HCT116 (cell line): ENCODE data around the gene NBL1. TPM values are rescaled to one million over a fixed set of nuclear protein-coding genes. Genes with fewer than 3 reads are reported as not detected.

ENCODE experiments used
- ATAC-seq: fragments of 200-7000 bp; cut with Tn5 transposase; 2 replicates; pipeline ENCODE4 v1.9.1; 2020; ENCODE audit warnings: mild to moderate bottlenecking, moderate library complexity
- BruUV-seq: library from RNA; stranded (reverse); fragments of 400-500 nt; replicated peaks from 2 replicates; lab custom pipeline; 2021; lab: Mats Ljungman, UMichigan
- CTCF ChIA-PET: fragments of 300-600 bp; sonication (Branson Sonifier 250); formaldehyde crosslinking; loops from one replicate; lab custom pipeline; 2021; ENCODE audit warnings: antibody characterized with exemption; lab: Charles Lee
- POLR2A ChIA-PET: fragments of 300-600, 350-600 bp; sonication (Branson Sonifier 250); formaldehyde crosslinking; loops from one replicate; lab custom pipeline; 2021; ENCODE audit warnings: antibody characterized with exemption; lab: Charles Lee
- RAD21 ChIA-PET, 2 experiments: fragments of 300-600 bp; sonication (Branson Sonifier 250); formaldehyde crosslinking; loops; one replicate each; lab custom pipeline; 2023; ENCODE audit warnings: low total read pairs in 2 of 2; ENCODE audit not compliant: uncharacterized antibody in 2 of 2, unreplicated experiment in 2 of 2, low non-redundant PET in 1 of 2; lab: Charles Lee
- DNase-seq: peaks from one replicate; pipeline ENCODE4 v3.0.0-alpha.2; 2010; ENCODE audit warnings: low read depth, low spot score
- H2AFZ ChIP-seq: fragments of 200-600 bp; shearing (Covaris generic), sonication (generic); 2 replicates; pipeline ENCODE4 v1.6.1; 2017; ENCODE audit warnings: low read depth, mixed run types, mixed read lengths, antibody characterized with exemption, low read length; ENCODE audit not compliant: poor library complexity, severe bottlenecking
- H3K27ac ChIP-seq: 2 replicates; pipeline ENCODE4 v1.5.1; 2012; ENCODE audit warnings: low read depth, low read length
- H3K27me3 ChIP-seq: fragments of 200-600 bp; sonication (generic); 2 replicates; pipeline ENCODE4 v1.6.1; 2016; ENCODE audit warnings: mixed run types, low read length, mixed read lengths; ENCODE audit not compliant: insufficient read depth
- H3K36me3 ChIP-seq, 2 experiments: fragments of 200-500 bp in 1 of 2; fragments of 200-600 bp in 1 of 2; sonication (Bioruptor generic) in 1 of 2; sonication (generic) in 1 of 2; 2 replicates each; pipeline versions ENCODE4 v1.5.1 to v1.6.1; 2014 to 2016; ENCODE audit warnings: low read length in 2 of 2, inconsistent platforms in 1 of 2, mixed read lengths in 1 of 2, mixed run types in 1 of 2; ENCODE audit not compliant: insufficient read depth in 2 of 2, control insufficient read depth in 1 of 2
- H3K4me1 ChIP-seq, 2 experiments: fragments of 200-600 bp in 1 of 2; sonication (generic) in 1 of 2; 2 replicates each; pipeline versions ENCODE4 v1.5.1 to v1.6.1; 2012 to 2017; ENCODE audit warnings: low read length in 2 of 2, inconsistent platforms in 1 of 2, mild to moderate bottlenecking in 1 of 2, mixed read lengths in 1 of 2, mixed run types in 1 of 2, moderate library complexity in 1 of 2; ENCODE audit not compliant: insufficient read depth in 2 of 2, control insufficient read depth in 1 of 2
- H3K4me2 ChIP-seq: fragments of 200-600 bp; sonication (generic); 2 replicates; pipeline ENCODE4 v1.6.1; 2017; ENCODE audit warnings: mixed run types, low read length, mixed read lengths
- H3K4me3 ChIP-seq, 2 experiments: fragments of 200-600 bp in 1 of 2; sonication (generic) in 1 of 2; replicated peaks in 1 of 2; 2 replicates each; pipeline ENCODE4 v1.5.1; 2011 to 2016; ENCODE audit warnings: low read length in 2 of 2, control low read depth in 1 of 2, low read depth in 1 of 2, mild to moderate bottlenecking in 1 of 2, mixed read lengths in 1 of 2, mixed run types in 1 of 2
- H3K79me2 ChIP-seq: fragments of 200-600 bp; sonication (generic); 2 replicates; pipeline ENCODE4 v1.6.1; 2017; ENCODE audit warnings: mild to moderate bottlenecking, mixed run types, low read length, moderate library complexity, mixed read lengths; ENCODE audit not compliant: insufficient read depth
- H3K9ac ChIP-seq: fragments of 200-600 bp; sonication (generic); 2 replicates; pipeline ENCODE4 v1.6.1; 2016; ENCODE audit warnings: low read length, mixed read lengths
- H3K9me2 ChIP-seq: fragments of 200-600 bp; sonication (generic), shearing (Covaris generic); 2 replicates; pipeline ENCODE4 v1.6.1; 2017; ENCODE audit warnings: mixed run types, mild to moderate bottlenecking, moderate library complexity; ENCODE audit not compliant: insufficient read depth
- H3K9me3 ChIP-seq, 2 experiments: fragments of 200-500 bp in 1 of 2; fragments of 200-600 bp in 1 of 2; sonication (Bioruptor generic) in 1 of 2; sonication (generic) in 1 of 2; 2 replicates each; pipeline ENCODE4 v1.6.1; 2014 to 2017; ENCODE audit warnings: low read length in 2 of 2, mixed read lengths in 2 of 2, inconsistent platforms in 1 of 2, low read depth in 1 of 2, mild to moderate bottlenecking in 1 of 2, mixed run types in 1 of 2, moderate library complexity in 1 of 2; ENCODE audit not compliant: control insufficient read depth in 1 of 2, insufficient read depth in 1 of 2
- H4K20me1 ChIP-seq: fragments of 200-600 bp; sonication (generic), shearing (Covaris generic); 2 replicates; pipeline ENCODE4 v1.6.1; 2017; ENCODE audit warnings: mixed run types, mild to moderate bottlenecking, moderate library complexity; ENCODE audit not compliant: insufficient read depth
- CBX3 ChIP-seq: IDR thresholded peaks from 2 replicates; pipeline ENCODE4 v1.6.1; 2012; ENCODE audit warnings: low read depth
- EGR1 ChIP-seq: IDR thresholded peaks from 2 replicates; pipeline ENCODE4 v1.6.1; 2012; ENCODE audit warnings: low read depth
- ELF1 ChIP-seq: IDR thresholded peaks from 2 replicates; pipeline ENCODE4 v1.6.1; 2012; ENCODE audit warnings: low read depth, borderline replicate concordance
- EZH2 ChIP-seq: fragments of 200-600 bp; sonication (generic); IDR thresholded peaks from 2 replicates; pipeline ENCODE4 v1.6.1; 2017; ENCODE audit warnings: antibody characterized with exemption, mixed run types
- FOSL1 ChIP-seq: IDR thresholded peaks from 2 replicates; pipeline ENCODE4 v1.6.1; 2012; ENCODE audit warnings: low read depth
- JUND ChIP-seq: IDR thresholded peaks from 2 replicates; pipeline ENCODE4 v1.6.1; 2012
- MAX ChIP-seq: IDR thresholded peaks from 2 replicates; pipeline ENCODE4 v1.6.1; 2012
- SIN3A ChIP-seq: IDR thresholded peaks from 2 replicates; pipeline ENCODE4 v1.6.1; 2012; ENCODE audit warnings: low read depth
- SP1 ChIP-seq: IDR thresholded peaks from 2 replicates; pipeline ENCODE4 v1.6.1; 2012; ENCODE audit warnings: low read depth
- SRF ChIP-seq: IDR thresholded peaks from 2 replicates; pipeline ENCODE4 v1.6.1; 2012; ENCODE audit warnings: low read depth
- YY1 ChIP-seq: IDR thresholded peaks from 2 replicates; pipeline ENCODE4 v1.6.1; 2011; ENCODE audit warnings: low read length, low read depth, moderate library complexity, mild to moderate bottlenecking; ENCODE audit not compliant: insufficient replicate concordance; ENCODE audit errors: extremely low read depth
- ZFX ChIP-seq: fragments of 450-650 bp; IDR thresholded peaks from 2 replicates; pipeline ENCODE4 v1.6.1; 2017
- ZNF274 ChIP-seq: fragments of 200-500 bp; sonication (Bioruptor generic); IDR thresholded peaks from 2 replicates; pipeline ENCODE4 v1.6.1; 2014; ENCODE audit warnings: mild to moderate bottlenecking, low read depth, low read length, inconsistent platforms
- intact Hi-C: fragments of 100-400 bp; cut with micrococcal nuclease; formaldehyde crosslinking; loops from 2 replicates; pipeline ENCODE4 v1.10.0; 2022
- total RNA-seq: library from RNA; stranded (reverse); gene quantifications from one replicate; pipeline ENCODE4 v1.2.1, GENCODE V29; 2021; ENCODE audit not compliant: unreplicated experiment
- TF ChIP-seq, protein P1 (sequence below): IDR thresholded peaks from 2 replicates; pipeline ENCODE4 v1.6.1; 2011; ENCODE audit warnings: mild to moderate bottlenecking, low read length, moderate library complexity; ENCODE audit not compliant: insufficient replicate concordance; ENCODE audit errors: extremely low read depth

The NBL1 gene
- total RNA-seq, 1 experiment from 2014 or later = 75.4 TPM

- POLR2A ChIA-PET = no interaction called here
Measured at GRCh38 chr1:19623523-19623922, 20.6 kb upstream of the NBL1 start.

DNA sequence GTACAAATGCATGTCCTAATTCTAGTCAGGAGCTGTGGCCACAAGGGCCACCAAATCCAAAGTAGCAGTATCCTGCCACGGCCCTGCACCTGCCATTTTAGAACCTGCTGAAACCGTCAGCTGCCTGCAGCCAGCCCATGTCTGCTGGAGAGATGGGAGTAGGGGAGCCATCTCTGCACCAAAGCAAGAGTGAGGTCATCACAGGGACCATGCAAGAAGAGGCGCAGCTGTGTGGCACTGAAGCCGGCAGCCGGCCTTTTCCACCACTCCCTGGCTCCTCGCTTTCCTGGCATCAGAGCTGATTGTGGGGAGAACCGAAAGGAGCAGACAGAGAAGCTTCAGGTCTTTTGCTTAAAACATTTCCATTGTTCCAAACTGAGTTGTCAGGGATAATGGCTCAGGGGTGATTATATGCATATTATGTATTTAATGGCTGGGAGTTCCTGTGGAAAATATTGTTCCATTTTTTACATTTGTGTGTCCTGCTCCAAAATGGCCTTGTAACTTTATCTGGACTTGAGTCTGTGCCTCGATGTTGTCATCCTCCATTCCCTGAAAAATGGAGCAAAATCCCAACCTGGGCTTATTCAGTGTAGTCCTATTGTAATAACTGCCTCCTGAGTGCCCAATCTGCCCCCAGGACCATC, 18.7 kb upstream of the NBL1 start:
- ChIA-PET POLR2A (no interaction called here), RAD21 (no interaction called here)
- Histone ChIP-seq H2AFZ (no peak overlapping the region), H3K79me2 (peaks cover 21% of the 10 kb centered on the region), H3K4me3 (no peak overlapping the region)
- no peak for DNase-seq
- intact Hi-C loops = no loop called here
- TF ChIP-seq MAX (no peak), EGR1 (no peak), YY1 (no peak), ELF1 (no peak), ZNF274 (no peak), JUND (no peak), FOSL1 (no peak), CBX3 (no peak), EZH2 (no peak), SIN3A (no peak), SRF (no peak)
- TF ChIP-seq, all 23 proteins: peak for 0
- BruUV-seq = no TSS peak
- H3K27me3 ChIP-seq = no peaks in the 10 kb centered on the region
- no peaks in the 10 kb centered on the region for H3K4me1 ChIP-seq
- no peaks in the 10 kb centered on the region for H3K9me2 ChIP-seq
- no peak overlapping the region for H3K4me2 ChIP-seq
- peaks cover 2 to 3% of the 10 kb centered on the region in 2 experiments; a peak in 2 of 4 replicates for H3K36me3 ChIP-seq
- CTCF ChIA-PET = no interaction called here
- no peaks in the 10 kb centered on the region for H3K9me3 ChIP-seq
- H4K20me1 ChIP-seq = peaks cover 8% of the 10 kb centered on the region; the same call in 1 of the 2 replicates
- no peak overlapping the region for H3K27ac ChIP-seq
- no peak for ATAC-seq
- H3K9ac ChIP-seq = no peak overlapping the region

More at GRCh38 chr1:19623523-19623922, 20.6 kb upstream of the NBL1 start:
- RAD21 ChIA-PET = no interaction called here
- no peak for TF ChIP-seq FOSL1
- TF ChIP-seq SP1 = no peak
- no peak for TF ChIP-seq ZFX
- no peak for TF ChIP-seq MAX
- no peak for TF ChIP-seq ZNF274
- TF ChIP-seq, protein P1, sequence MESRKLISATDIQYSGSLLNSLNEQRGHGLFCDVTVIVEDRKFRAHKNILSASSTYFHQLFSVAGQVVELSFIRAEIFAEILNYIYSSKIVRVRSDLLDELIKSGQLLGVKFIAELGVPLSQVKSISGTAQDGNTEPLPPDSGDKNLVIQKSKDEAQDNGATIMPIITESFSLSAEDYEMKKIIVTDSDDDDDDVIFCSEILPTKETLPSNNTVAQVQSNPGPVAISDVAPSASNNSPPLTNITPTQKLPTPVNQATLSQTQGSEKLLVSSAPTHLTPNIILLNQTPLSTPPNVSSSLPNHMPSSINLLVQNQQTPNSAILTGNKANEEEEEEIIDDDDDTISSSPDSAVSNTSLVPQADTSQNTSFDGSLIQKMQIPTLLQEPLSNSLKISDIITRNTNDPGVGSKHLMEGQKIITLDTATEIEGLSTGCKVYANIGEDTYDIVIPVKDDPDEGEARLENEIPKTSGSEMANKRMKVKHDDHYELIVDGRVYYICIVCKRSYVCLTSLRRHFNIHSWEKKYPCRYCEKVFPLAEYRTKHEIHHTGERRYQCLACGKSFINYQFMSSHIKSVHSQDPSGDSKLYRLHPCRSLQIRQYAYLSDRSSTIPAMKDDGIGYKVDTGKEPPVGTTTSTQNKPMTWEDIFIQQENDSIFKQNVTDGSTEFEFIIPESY = no peak
- TF ChIP-seq SIN3A = no peak
- TF ChIP-seq, all 23 proteins: peak for 0
- intact Hi-C loops = no loop called here
- no TSS peak for BruUV-seq
- no peak overlapping the region for H3K9ac ChIP-seq
- H3K27ac ChIP-seq = no peak overlapping the region
- peaks cover 35% of the 10 kb centered on the region for H3K79me2 ChIP-seq
- no peak for DNase-seq
- CTCF ChIA-PET = no interaction called here
- peaks cover 2 to 3% of the 10 kb centered on the region in 2 experiments; a peak in 2 of 4 replicates for H3K36me3 ChIP-seq
- no peaks in the 10 kb centered on the region for H3K9me3 ChIP-seq
- H3K27me3 ChIP-seq = no peaks in the 10 kb centered on the region
- no peaks in the 10 kb centered on the region for H3K4me1 ChIP-seq
- H3K4me3 ChIP-seq = no peak overlapping the region
- ATAC-seq = no peak
- H3K4me2 ChIP-seq = no peak overlapping the region
- no peaks in the 10 kb centered on the region for H3K9me2 ChIP-seq
- H2AFZ ChIP-seq = no peak overlapping the region
- H4K20me1 ChIP-seq = peaks cover 15% of the 10 kb centered on the region; the same call in 1 of the 2 replicates
